ENCODE results near the gene GUK1.

GUK1 gene

DNA sequence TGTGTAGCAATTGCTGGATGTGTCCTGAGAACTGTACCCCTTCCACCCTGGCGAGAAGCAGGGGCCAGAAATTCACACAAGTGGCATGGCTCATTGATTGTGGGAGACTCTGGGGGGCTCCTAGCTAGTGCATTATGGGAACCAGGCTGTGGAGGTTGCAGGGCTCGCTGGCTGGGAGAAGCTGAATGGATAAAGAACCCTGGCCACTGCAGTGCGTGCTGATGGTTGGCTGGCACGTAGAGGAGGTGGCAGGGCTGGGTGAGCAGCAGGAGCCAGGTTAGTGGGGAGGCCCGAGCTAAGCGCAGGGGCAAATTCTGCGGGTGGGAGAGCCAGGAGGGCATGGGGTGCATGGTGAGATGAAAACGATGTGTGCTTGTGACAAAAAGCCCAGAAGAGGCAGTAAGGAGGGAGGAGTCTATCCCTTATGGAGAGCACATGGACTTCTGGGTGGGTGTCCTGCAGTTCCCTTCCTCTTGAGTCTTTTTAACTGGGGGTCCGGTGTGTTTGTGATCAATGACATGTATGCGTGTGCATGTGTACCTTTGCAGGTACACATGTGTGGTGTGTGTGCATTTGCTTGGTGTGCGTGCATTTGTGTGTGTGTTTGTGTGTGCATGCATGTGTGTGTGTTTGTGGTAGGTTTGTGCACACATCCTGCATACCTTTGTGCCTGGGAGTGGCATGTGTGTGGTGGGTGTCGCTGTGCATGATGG, 3.6 kb downstream of the GUK1 start:
- H3K4me3 ChIP-seq, result no peak overlapping the region
- H3K36me3 ChIP-seq (ENCODE audit: insufficient read depth, low read length), result no peaks in the 10 kb centered on the region
- TF ChIP-seq EZH2 (IDR thresholded peaks at IDR 0.05) (no peak), FOXP2 (optimal IDR thresholded peaks at IDR 0.05; ENCODE audit: control extremely low read depth, extremely low read length, insufficient read depth) (no peak)
- H3K9me3 ChIP-seq (ENCODE audit: low read depth, low read length), result no peaks in the 10 kb centered on the region
- no peak overlapping the region for H3K9ac ChIP-seq (ENCODE audit: insufficient read length)
- H3K27ac ChIP-seq, result no peak overlapping the region
- DNase-seq (ENCODE audit: low read depth, low spot score), result no peak

DNA sequence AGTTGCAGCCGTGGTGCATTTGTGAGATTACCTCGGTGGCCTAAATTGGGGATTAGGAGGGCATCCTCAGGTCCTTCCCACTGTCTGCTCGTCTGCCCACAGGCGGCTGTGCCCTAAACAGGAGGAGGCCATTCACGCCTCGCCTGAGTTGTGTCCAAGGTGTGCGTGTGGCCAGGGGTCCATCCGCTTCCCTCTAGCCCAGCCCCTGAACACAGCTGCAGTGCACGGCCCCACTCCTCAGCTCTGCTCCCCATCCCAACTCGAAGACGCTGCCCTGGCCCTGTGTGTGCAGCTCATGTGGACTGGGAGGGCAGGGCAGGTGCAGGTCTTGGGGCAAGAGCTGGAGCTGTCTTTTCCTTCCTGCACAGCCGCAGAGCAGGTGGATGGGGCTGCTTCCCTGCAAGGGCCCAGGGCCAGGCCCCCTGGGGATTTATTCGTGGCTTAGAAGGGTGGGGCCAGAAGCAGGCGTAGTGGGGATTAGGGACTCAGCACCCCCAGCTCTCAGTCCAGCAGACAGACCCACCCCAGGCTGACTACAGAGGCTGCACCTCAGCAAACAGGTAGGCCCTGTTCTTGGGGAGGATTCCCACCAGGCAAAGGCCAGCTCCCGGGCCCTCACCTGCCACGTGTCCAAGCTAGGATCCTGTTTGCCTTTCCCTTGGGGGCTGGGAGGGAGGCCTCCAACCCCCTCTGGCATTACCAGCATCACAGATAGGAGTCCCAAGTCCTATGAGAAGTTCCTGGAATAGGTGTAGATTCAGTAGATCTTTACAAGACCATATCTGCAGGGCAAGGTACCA, 4.3 kb downstream of the GUK1 start:
- no peak for DNase-seq (ENCODE audit: low read depth, low spot score)
- no peak overlapping the region for H3K9ac ChIP-seq (ENCODE audit: insufficient read length)
- no peak overlapping the region for H3K27ac ChIP-seq
- no peaks in the 10 kb centered on the region for H3K36me3 ChIP-seq (ENCODE audit: insufficient read depth, low read length)
- TF ChIP-seq EZH2 (IDR thresholded peaks at IDR 0.05) (no peak), FOXP2 (optimal IDR thresholded peaks at IDR 0.05; ENCODE audit: control extremely low read depth, extremely low read length, insufficient read depth) (no peak), POLR2AphosphoS5 (IDR thresholded peaks at IDR 0.05; ENCODE audit: borderline replicate concordance, low read depth, low read length) (no peak)
- no peak overlapping the region for H3K4me3 ChIP-seq
- H3K9me3 ChIP-seq (ENCODE audit: low read depth, low read length), result no peaks in the 10 kb centered on the region

DNA sequence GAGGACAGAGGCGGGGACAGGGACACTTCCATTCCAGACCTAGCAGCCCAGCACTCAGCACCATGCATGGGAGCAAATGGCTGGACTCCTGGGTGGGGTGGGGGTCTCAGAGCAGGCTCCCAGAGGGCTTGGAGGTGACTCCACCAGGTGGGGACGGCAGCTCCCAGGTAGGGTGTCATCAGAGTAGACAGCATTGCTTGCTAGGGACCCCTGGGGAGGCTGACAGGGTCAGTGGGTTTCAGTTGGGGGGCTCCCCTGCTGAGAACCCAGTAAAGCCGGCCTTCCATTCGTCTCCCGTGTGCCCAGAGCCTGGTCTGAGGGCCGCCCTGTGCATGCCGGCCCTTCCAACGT, 4.9 kb downstream of the GUK1 start:
- no peak overlapping the region for H3K9ac ChIP-seq (ENCODE audit: insufficient read length)
- no peak for DNase-seq (ENCODE audit: low read depth, low spot score)
- no peaks in the 10 kb centered on the region for H3K36me3 ChIP-seq (ENCODE audit: insufficient read depth, low read length)
- no peak overlapping the region for H3K4me3 ChIP-seq
- TF ChIP-seq EZH2 (IDR thresholded peaks at IDR 0.05), result no peak
- TF ChIP-seq POLR2AphosphoS5 (IDR thresholded peaks at IDR 0.05; ENCODE audit: borderline replicate concordance, low read depth, low read length), result no peak
- TF ChIP-seq FOXP2 (optimal IDR thresholded peaks at IDR 0.05; ENCODE audit: control extremely low read depth, extremely low read length, insufficient read depth), result no peak
- no peaks in the 10 kb centered on the region for H3K9me3 ChIP-seq (ENCODE audit: low read depth, low read length)
- no peak overlapping the region for H3K27ac ChIP-seq

DNA sequence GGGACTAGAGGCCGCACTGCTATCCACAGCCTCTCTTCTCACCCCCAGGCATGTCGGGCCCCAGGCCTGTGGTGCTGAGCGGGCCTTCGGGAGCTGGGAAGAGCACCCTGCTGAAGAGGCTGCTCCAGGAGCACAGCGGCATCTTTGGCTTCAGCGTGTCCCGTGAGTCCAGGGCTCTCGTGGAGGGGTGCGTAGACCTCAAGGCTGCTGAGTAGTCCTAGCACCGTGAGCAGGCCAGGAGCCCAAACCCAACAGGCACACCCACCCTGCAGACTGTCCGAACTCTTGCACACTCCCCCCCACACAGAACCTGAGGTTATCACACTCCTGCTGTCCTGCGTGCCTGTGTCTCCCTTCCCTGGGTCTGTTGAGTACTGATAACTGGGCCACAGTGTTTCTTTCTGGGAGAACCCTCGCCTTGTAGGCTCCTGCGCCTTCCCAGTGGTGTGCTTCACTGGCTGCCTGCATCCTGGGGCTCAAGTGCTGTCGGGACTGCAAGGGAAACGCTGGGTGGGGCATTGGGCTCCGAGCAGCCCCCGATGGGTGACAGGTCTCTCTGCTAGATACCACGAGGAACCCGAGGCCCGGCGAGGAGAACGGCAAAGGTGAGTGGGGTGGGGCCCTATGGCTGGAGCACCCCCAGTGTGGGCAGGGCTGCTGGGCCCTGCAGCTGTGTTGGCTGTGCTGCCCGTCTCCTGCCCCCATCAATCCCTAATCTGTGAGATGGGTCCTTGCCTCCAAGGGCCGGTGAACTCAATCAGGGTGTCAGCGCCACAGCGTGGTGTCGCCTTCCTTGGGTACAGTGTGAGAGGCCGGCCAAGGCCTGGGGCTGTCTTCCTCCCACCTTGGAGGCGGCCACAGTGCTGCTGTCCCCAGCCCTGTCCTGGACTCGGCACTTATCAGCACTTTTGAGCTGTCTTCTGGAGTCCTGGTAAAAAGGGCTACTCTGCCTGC, 5.7 kb downstream of the GUK1 start:
- TF ChIP-seq POLR2AphosphoS5 (IDR thresholded peaks at IDR 0.05; ENCODE audit: borderline replicate concordance, low read depth, low read length) (no peak), EZH2 (IDR thresholded peaks at IDR 0.05) (no peak)
- H3K4me3 ChIP-seq, result no peak overlapping the region
- H3K27ac ChIP-seq, result no peak overlapping the region
- no peak overlapping the region for H3K9ac ChIP-seq (ENCODE audit: insufficient read length)
- H3K36me3 ChIP-seq (ENCODE audit: insufficient read depth, low read length), result no peaks in the 10 kb centered on the region
- DNase-seq (ENCODE audit: low read depth, low spot score), result no peak
- no peaks in the 10 kb centered on the region for H3K9me3 ChIP-seq (ENCODE audit: low read depth, low read length)

DNA sequence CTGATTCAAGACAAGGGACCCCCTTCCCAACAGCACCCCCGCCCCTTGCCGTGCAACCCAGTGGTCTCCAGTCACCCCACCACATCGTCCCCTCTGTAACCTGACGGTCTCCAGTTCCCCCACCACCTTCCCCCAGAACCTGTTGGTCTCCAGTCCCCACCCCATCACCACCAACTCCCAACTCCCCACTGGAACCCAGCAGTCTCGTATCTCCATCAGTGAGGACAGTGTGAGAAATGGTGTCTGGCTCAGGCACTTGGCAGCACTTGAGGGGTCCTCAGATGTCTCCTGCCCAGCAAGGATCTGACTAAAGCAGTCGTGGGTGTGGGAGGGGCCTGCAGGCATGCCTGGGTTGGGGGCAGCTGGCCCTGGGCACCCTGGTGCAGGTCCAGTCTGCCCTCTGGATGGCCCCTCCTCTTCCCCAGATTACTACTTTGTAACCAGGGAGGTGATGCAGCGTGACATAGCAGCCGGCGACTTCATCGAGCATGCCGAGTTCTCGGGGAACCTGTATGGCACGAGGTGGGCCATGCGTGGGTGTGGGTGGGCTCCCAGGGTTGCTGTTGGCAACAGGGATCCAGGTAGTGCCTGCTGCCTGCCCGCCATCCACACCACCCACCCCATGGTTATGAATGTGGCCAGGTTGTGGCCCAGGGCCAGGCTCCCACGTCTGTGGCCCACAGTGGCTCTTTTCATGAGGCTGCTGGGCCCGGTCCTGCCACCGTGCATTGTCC, 6.5 kb downstream of the GUK1 start:
- H3K9ac ChIP-seq (ENCODE audit: insufficient read length), result no peak overlapping the region
- H3K9me3 ChIP-seq (ENCODE audit: low read depth, low read length), result no peaks in the 10 kb centered on the region
- H3K36me3 ChIP-seq (ENCODE audit: insufficient read depth, low read length), result no peaks in the 10 kb centered on the region
- TF ChIP-seq FOXP2 (optimal IDR thresholded peaks at IDR 0.05; ENCODE audit: control extremely low read depth, extremely low read length, insufficient read depth) (no peak), EZH2 (IDR thresholded peaks at IDR 0.05) (no peak), POLR2AphosphoS5 (IDR thresholded peaks at IDR 0.05; ENCODE audit: borderline replicate concordance, low read depth, low read length) (no peak)
- DNase-seq (ENCODE audit: low read depth, low spot score), result no peak
- no peak overlapping the region for H3K27ac ChIP-seq
- no peak overlapping the region for H3K4me3 ChIP-seq

DNA sequence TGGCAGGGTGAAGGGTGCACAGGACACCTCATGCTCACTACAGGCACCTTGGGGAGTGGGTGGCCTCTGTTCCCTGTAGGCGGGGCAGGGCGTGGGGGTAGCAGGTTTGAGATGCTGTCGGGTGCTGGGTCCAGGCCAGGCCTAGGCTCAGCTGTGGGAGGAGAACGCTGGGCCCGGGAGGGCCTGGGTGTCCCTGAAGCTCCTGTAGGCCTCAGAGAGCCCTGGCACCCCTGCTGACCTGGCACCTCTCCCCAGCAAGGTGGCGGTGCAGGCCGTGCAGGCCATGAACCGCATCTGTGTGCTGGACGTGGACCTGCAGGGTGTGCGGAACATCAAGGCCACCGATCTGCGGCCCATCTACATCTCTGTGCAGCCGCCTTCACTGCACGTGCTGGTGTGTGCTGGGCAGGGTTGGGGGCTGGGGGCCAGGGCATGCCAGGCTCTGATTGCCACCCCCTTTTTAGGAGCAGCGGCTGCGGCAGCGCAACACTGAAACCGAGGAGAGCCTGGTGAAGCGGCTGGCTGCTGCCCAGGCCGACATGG, 7.1 kb downstream of the GUK1 start:
- Histone ChIP-seq H3K4me3 (no peak overlapping the region), H3K9me3 (ENCODE audit: low read depth, low read length) (no peaks in the 10 kb centered on the region), H3K36me3 (ENCODE audit: insufficient read depth, low read length) (no peaks in the 10 kb centered on the region), H3K9ac (ENCODE audit: insufficient read length) (no peak overlapping the region), H3K27ac (no peak overlapping the region)
- TF ChIP-seq EZH2 (IDR thresholded peaks at IDR 0.05), result no peak
- no peak for TF ChIP-seq FOXP2 (optimal IDR thresholded peaks at IDR 0.05; ENCODE audit: control extremely low read depth, extremely low read length, insufficient read depth)
- DNase-seq (ENCODE audit: low read depth, low spot score), result no peak

DNA sequence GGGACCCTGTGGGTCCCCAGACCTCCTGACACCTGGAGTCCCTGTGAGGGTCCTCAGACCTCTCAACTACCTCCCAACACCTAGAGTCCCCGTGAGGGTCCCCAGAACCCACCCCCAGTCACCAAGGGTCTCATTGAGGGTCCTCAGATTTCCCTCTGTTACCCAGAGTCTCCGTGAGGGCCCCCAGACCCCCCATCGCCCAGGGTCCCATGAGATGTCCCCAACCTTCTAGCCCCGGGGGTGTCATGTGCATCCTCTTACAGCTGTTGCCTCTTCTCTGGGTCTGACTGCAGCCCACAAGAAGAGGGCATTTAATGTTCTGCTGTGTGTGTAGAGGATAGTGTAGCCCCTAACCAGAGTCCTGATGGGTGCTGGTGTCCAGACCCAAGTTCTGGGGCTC, 7.7 kb downstream of the GUK1 start:
- no peak for DNase-seq (ENCODE audit: low read depth, low spot score)
- no peak overlapping the region for H3K27ac ChIP-seq
- H3K4me3 ChIP-seq, result no peak overlapping the region
- H3K9me3 ChIP-seq (ENCODE audit: low read depth, low read length), result no peaks in the 10 kb centered on the region
- no peaks in the 10 kb centered on the region for H3K36me3 ChIP-seq (ENCODE audit: insufficient read depth, low read length)
- TF ChIP-seq POLR2AphosphoS5 (IDR thresholded peaks at IDR 0.05; ENCODE audit: borderline replicate concordance, low read depth, low read length), result no peak
- TF ChIP-seq FOXP2 (optimal IDR thresholded peaks at IDR 0.05; ENCODE audit: control extremely low read depth, extremely low read length, insufficient read depth), result no peak
- no peak for TF ChIP-seq EZH2 (IDR thresholded peaks at IDR 0.05)
- no peak overlapping the region for H3K9ac ChIP-seq (ENCODE audit: insufficient read length)

Measured in SK-N-MC (cell line).